ENCODE data around the gene TMEM130.

TMEM130 gene

DNA sequence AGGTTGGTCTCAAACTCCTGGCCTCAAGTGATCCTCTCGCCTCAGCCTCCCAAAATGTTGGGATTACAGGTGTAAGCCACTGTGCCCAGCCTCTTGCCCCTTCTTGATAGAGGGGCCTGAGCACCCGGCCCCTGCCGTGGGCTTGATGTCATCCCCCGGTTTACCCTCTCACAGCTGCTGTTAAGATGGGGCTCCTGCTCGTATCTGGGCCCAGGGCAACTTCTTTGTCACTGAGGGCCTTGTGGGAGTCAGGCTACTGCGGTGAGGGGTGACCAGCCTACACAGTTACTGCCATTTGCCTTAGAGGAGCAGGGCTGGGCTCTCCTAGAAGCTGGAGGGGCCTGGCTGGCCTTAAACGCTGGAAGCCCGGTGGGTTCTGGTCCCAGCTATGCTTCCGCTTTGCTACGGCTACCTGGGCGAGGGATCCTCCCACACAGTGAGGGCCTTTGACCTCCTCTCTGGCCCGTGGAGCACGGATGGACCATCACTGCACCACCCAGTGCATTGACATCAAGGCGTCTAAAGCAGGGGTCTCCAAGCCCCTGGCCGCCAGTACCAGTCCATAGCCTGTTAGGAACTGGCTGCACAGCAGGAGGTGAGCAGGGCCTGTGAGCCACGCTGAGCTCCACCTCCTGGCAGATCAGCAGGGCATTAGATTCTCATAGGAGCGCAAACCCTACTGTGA, 1.1 kb upstream of the TMEM130 start:
- no peak for TF ChIP-seq CTCF (conservative IDR thresholded peaks at IDR 0.05; ENCODE audit: control insufficient read depth, insufficient read depth, low read depth, low read length)
- DNase-seq (ENCODE audit: low read depth): no peak
- no peak overlapping the region for H3K4me3 ChIP-seq (ENCODE audit: control insufficient read depth, low read depth, low read length)

DNA sequence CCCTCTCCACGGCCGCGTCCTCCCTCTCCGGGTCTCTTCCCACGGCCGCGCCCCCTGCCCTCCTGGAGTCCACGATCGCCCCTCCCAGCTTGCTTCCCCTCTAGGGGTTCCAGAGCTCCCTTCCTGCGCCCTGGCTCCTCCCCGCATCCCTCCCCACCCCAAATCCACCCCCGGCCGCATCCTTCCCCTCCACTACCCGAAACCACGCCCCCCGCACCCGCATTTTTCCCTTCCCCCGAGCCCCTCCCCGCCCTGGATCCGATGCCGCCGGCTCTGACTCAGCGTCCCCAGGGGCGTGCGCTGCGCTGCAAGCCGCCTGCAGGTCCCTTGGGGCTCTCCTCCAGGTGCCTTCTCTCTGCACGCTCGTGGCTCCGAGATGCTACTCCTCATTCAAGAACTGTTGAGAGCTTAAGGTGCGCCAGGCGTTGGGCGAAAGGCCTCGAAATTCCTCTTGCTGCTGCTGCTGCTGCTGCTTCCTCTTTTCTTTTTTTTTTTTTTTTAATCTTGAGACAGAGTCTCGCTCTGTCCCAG, 372 bp upstream of the TMEM130 start:
- peak; percentile 34 for DNase-seq (ENCODE audit: low read depth)
- TF ChIP-seq CTCF (conservative IDR thresholded peaks at IDR 0.05; ENCODE audit: control insufficient read depth, insufficient read depth, low read depth, low read length): no peak
- peak overlapping the region; percentile 24 for H3K4me3 ChIP-seq (ENCODE audit: control insufficient read depth, low read depth, low read length)

GRCh38 chr7:98869027-98869596, 702 bp downstream of the TMEM130 start:
- DNase-seq (ENCODE audit: low read depth): no peak
- no peak for TF ChIP-seq CTCF (conservative IDR thresholded peaks at IDR 0.05; ENCODE audit: control insufficient read depth, insufficient read depth, low read depth, low read length)
- no peak overlapping the region for H3K4me3 ChIP-seq (ENCODE audit: control insufficient read depth, low read depth, low read length)

DNA sequence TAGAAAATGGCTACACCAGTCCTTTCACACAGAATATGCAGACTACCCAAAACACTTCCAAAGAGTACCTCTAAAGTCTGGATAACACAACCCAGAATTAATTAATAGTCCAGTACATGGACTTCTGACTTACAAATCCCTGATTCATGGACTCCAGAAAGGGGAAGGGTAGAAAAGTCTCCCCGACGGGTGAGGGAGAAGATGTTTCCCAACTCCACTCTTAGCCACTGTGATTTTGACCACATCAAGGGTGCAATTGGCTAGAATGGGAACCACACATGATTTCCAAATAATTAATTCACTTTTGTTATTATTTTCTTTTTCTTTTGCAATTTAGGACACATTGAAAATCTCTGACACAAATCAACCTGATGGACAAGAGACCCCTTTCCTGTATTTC, 1.4 kb downstream of the TMEM130 start:
- no peak for DNase-seq (ENCODE audit: low read depth)
- H3K4me3 ChIP-seq (ENCODE audit: control insufficient read depth, low read depth, low read length): no peak overlapping the region
- TF ChIP-seq CTCF (conservative IDR thresholded peaks at IDR 0.05; ENCODE audit: control insufficient read depth, insufficient read depth, low read depth, low read length): no peak

DNA sequence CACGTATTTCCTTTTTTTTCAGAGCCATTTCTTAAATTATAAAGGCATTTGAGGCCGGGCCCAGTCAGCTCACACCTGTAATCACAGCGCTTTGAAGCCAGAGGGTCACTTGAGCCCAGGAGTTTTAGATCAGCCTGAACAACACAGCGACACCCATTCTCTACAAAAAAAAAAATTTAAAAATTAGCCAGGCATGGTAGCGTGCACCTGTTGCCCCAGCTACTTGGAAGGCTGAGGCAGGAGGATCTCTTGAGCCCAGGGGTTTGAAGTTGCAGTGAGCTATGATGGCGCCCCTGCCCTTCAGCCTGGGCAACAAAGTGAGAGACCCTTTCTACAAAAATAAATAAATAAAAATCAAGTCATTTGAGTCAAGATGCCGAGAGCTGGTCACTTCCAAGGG, 3.0 kb downstream of the TMEM130 start:
- no peak overlapping the region for H3K4me3 ChIP-seq (ENCODE audit: control insufficient read depth, low read depth, low read length)
- DNase-seq (ENCODE audit: low read depth): no peak
- TF ChIP-seq CTCF (conservative IDR thresholded peaks at IDR 0.05; ENCODE audit: control insufficient read depth, insufficient read depth, low read depth, low read length): no peak

DNA sequence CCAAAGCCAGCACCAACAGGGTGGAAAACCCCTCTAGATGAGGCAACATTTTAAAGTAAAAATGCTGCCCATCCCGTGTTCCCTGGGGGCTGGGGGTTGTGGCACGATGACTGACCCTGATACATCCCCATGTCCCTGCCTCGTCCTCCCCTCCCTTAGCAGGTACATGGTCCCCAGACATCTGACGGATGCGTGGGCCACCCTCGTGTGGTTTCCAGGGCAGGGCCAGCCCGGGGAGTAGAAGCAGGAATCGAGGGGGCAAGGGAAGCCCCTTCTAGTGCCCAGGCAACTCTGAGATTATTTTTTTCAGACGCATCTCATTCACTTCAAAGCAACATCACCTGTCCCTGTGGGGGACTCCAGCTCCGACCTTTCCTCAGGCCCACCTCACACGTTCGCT, 3.5 kb downstream of the TMEM130 start:
- H3K4me3 ChIP-seq (ENCODE audit: control insufficient read depth, low read depth, low read length): no peak overlapping the region
- TF ChIP-seq CTCF (conservative IDR thresholded peaks at IDR 0.05; ENCODE audit: control insufficient read depth, insufficient read depth, low read depth, low read length): no peak
- no peak for DNase-seq (ENCODE audit: low read depth)

Data from fibroblast of mammary gland (primary cell).